Osteoblast (primary cell): ENCODE measurements around the gene CALML5. TPM values are rescaled to one million over a fixed set of nuclear protein-coding genes. Genes with fewer than 3 reads are reported as not detected.
"Not testable (repeated sequence)": the region's sequence is repeated elsewhere in the genome, so short reads cannot be mapped to it uniquely, and the experiment has no call there.

Source experiments
- DNase-seq: peaks from one replicate; pipeline ENCODE4 v3.0.0; 2011; ENCODE audit warnings: low spot score, mixed read lengths; ENCODE audit not compliant: insufficient read length; ENCODE audit errors: missing footprints
- H2AFZ ChIP-seq: 2 replicates; pipeline ENCODE4 v1.6.0; 2011; ENCODE audit warnings: mild to moderate bottlenecking, low read length
- H3K27ac ChIP-seq: 2 replicates; pipeline ENCODE4 v1.5.1; 2011; ENCODE audit warnings: mild to moderate bottlenecking, low read depth, low read length, moderate library complexity
- H3K27me3 ChIP-seq: 2 replicates; pipeline ENCODE4 v1.6.0; 2012; ENCODE audit warnings: mild to moderate bottlenecking, control low read depth, inconsistent platforms, low read length, moderate library complexity; ENCODE audit not compliant: insufficient read depth
- H3K36me3 ChIP-seq: 2 replicates; pipeline ENCODE4 v1.5.1; 2011; ENCODE audit warnings: mild to moderate bottlenecking, low read length, control low read depth, moderate library complexity; ENCODE audit not compliant: insufficient read depth
- H3K4me1 ChIP-seq: 2 replicates; pipeline ENCODE4 v1.5.1; 2011; ENCODE audit warnings: mild to moderate bottlenecking, low read length, control low read depth, moderate library complexity; ENCODE audit not compliant: insufficient read depth
- H3K4me2 ChIP-seq: 2 replicates; pipeline ENCODE4 v1.6.0; 2011; ENCODE audit warnings: mild to moderate bottlenecking, low read length; ENCODE audit not compliant: insufficient read depth
- H3K4me3 ChIP-seq: fragments of 200-600 bp; sonication (generic); 3 replicates; pipeline ENCODE4 v1.5.1; 2012; ENCODE audit warnings: mild to moderate bottlenecking, low read length, inconsistent platforms; ENCODE audit not compliant: insufficient read depth
- H3K79me2 ChIP-seq: 2 replicates; pipeline ENCODE4 v1.6.0; 2012; ENCODE audit warnings: mild to moderate bottlenecking, low read length, control low read depth, inconsistent platforms; ENCODE audit not compliant: insufficient read depth
- H3K9me3 ChIP-seq: 2 replicates; pipeline ENCODE4 v1.5.1; 2011; ENCODE audit warnings: low read depth, low read length, control low read depth
- H4K20me1 ChIP-seq: 2 replicates; pipeline ENCODE4 v1.6.0; 2012; ENCODE audit warnings: mild to moderate bottlenecking, low read length, control low read depth; ENCODE audit not compliant: insufficient read depth
- total RNA-seq: library from RNA; depleted of rRNA; stranded (reverse); fragments of >200 nt; gene quantifications from 2 replicates; pipeline ENCODE4 v1.2.3, GENCODE V29; 2012
- TF ChIP-seq, protein P1 (sequence below): IDR thresholded peaks from 2 replicates; pipeline ENCODE4 v1.5.1; 2011; ENCODE audit warnings: mild to moderate bottlenecking, low read depth, low read length, moderate library complexity; ENCODE audit errors: extremely low read depth

Gene CALML5
- total RNA-seq, 1 donor: not detected

DNA sequence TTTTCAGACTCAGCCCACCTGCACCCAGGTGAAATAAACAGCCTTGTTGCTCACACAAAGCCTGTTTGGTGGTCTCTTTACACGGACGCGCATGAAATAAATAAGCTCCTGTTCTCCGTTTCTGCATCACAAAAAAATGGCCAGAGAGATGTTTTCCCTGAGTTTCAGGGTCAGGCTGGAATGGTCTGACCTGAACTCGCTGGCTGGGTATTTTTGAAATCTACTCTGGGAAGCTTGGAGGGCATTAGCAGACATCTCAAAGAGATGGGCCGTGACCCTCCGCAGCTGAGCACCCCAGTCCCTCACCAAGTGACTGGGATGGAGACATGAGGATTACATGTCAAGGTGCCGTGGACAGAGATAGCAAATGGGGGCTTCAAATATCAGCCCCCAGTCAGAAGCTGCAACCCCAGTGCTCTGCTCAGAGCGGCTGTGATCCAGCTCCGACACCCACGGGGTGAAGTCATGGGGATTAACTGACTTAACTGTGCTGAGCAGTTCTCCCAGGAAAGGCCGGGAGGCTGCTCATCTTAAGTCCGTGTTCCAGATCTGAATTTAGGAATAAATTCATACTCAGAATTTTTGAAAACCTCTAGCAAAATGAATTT is 22.3 kb downstream of the CALML5 start:
- no peak overlapping the region for H3K4me2 ChIP-seq
- no peak overlapping the region for H2AFZ ChIP-seq
- peak; percentile 51 for DNase-seq
- TF ChIP-seq, protein P1, sequence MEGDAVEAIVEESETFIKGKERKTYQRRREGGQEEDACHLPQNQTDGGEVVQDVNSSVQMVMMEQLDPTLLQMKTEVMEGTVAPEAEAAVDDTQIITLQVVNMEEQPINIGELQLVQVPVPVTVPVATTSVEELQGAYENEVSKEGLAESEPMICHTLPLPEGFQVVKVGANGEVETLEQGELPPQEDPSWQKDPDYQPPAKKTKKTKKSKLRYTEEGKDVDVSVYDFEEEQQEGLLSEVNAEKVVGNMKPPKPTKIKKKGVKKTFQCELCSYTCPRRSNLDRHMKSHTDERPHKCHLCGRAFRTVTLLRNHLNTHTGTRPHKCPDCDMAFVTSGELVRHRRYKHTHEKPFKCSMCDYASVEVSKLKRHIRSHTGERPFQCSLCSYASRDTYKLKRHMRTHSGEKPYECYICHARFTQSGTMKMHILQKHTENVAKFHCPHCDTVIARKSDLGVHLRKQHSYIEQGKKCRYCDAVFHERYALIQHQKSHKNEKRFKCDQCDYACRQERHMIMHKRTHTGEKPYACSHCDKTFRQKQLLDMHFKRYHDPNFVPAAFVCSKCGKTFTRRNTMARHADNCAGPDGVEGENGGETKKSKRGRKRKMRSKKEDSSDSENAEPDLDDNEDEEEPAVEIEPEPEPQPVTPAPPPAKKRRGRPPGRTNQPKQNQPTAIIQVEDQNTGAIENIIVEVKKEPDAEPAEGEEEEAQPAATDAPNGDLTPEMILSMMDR: no peak
- no peaks in the 10 kb centered on the region for H3K36me3 ChIP-seq
- H3K9me3 ChIP-seq: no peaks in the 10 kb centered on the region
- H3K4me3 ChIP-seq: no peak overlapping the region
- no peak overlapping the region for H3K27ac ChIP-seq
- H3K27me3 ChIP-seq: no peaks in the 10 kb centered on the region
- no peaks in the 10 kb centered on the region for H3K79me2 ChIP-seq
- no peaks in the 10 kb centered on the region for H3K4me1 ChIP-seq
- H4K20me1 ChIP-seq: no peaks in the 10 kb centered on the region

DNA sequence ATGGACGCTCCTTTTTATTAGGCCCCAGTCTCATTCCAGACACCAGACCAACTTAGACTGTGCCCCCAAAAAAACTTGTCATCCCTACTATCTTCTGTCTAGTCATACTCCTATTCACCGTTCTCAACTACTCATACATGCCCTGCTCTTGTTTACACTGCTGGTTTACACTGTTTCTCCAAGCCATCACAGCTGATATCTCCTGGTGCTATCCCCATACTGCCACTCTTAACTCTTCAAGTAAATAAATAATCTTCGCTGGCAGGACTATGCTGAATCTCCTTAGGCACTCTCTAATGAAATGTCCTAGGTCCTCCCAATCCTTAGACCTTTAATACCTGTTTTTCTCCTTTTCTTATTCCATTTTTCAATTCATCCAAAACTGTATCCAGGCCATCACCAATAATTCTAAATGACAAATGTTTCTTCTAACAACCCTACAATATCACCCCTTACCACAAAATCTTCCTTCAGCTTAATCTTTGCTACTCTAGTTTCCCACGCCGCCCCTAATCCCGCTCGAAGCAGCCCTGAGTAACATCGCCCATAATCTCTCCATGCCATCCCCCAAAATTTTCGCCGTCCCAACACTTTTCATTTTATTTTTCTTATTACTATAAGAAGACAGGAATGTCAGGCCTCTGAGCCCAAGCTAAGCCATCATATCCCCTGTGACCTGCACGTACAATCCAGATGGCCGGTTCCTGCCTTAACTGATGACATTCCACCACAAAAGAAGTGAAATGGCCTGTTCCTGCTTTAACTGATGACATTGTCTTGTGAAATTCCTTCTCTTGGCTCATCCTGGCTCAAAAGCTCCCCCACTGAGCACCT is 23.2 kb downstream of the CALML5 start:
- H3K27me3 ChIP-seq, H3K9me3 ChIP-seq, H3K79me2 ChIP-seq, H3K4me3 ChIP-seq, H3K27ac ChIP-seq, H3K4me2 ChIP-seq, H4K20me1 ChIP-seq, H3K36me3 ChIP-seq, H3K4me1 ChIP-seq, DNase-seq, H2AFZ ChIP-seq: not testable (repeated sequence)

DNA sequence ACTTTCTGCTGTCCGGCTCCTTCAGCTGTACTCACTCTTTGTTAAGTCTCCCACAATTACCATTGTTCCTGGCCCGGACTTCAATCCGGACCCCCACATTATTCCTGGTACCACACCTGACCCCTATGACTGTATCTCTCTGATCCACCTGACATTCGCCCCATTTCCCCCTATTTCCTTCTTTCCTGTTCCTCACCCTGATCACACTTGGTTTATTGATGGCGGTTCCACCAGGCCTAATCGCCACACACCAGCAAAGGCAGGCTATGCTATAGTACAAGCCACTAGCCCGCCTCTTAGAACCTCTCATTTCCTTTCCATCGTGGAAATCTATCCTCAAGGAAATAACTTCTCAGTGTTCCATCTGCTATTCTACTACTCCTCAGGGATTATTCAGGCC is 24.3 kb downstream of the CALML5 start:
- H3K9me3 ChIP-seq, H4K20me1 ChIP-seq, H2AFZ ChIP-seq: not testable (repeated sequence)

DNA sequence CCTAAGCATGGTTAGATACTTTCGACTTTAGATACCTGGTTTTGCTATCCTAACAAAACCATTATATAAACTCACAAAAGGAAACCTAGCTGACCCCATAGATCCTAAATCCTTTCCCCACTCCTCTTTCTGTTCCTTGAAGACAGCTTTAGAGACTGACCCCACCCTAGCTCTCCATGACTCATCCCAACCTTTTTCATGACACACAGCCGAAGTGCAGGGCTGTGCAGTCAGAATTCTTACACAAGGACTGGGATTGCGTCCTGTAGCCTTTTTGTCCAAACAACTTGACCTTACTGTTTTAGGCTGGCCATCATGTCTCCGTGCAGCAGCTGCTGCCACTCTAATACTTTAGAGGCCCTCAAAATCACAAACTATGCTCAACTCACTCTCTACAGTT is 24.7 kb downstream of the CALML5 start:
- H3K36me3 ChIP-seq, H3K9me3 ChIP-seq, H3K27me3 ChIP-seq, H3K4me2 ChIP-seq, H3K4me1 ChIP-seq, DNase-seq, H4K20me1 ChIP-seq, H3K4me3 ChIP-seq, H3K79me2 ChIP-seq, H3K27ac ChIP-seq, H2AFZ ChIP-seq: not testable (repeated sequence)

More for the DNA sequence above, 24.3 kb downstream of the CALML5 start:
- not testable (repeated sequence) for H3K27me3 ChIP-seq, H3K79me2 ChIP-seq, H3K36me3 ChIP-seq, H3K27ac ChIP-seq, H3K4me2 ChIP-seq, H3K4me3 ChIP-seq, DNase-seq, H3K4me1 ChIP-seq

DNA sequence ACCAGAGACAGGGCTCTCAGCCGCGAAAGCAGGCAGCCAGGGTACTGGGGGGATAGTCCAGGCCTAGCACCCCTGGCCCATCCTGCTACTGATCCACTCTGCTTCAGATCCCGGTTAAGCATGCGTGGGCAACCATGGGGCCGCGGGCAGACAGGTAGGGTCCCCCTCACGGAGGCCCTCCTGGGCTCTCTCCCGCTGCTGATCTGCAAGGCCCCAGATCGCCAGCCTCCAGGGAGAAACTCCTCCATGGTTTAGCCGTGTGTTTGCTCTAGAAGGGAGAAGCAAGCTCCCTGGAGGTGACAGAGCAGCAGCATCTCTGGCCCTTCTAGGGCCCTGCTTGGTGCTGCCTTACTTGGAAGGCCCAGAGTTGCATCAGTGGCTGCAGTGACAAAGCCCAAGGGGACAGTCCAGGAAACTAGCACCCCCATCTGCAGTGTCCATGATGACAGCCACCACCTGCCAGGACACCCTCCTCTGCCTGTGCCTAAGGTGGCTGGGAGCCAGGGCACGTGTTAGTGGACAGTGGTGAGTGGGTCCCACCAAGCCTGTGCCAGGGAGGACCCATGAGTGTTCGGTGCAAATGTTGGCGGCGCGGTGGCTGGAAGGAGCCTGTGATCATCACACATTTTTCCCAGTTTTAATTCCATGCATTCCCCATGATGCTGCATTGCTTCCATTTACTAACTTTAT is 29.2 kb downstream of the CALML5 start:
- no peaks in the 10 kb centered on the region for H4K20me1 ChIP-seq
- no peak for DNase-seq
- no peak overlapping the region for H3K4me2 ChIP-seq
- TF ChIP-seq, protein P1: no peak
- no peaks in the 10 kb centered on the region for H3K27me3 ChIP-seq
- no peak overlapping the region for H3K27ac ChIP-seq
- H3K4me1 ChIP-seq: no peaks in the 10 kb centered on the region
- no peak overlapping the region for H2AFZ ChIP-seq
- no peaks in the 10 kb centered on the region for H3K9me3 ChIP-seq
- H3K36me3 ChIP-seq: no peaks in the 10 kb centered on the region
- no peaks in the 10 kb centered on the region for H3K79me2 ChIP-seq
- no peak overlapping the region for H3K4me3 ChIP-seq
